Hindlimb muscle (tissue), 1 donor: ENCODE results near the gene HERC2. TPM values are rescaled to one million over a fixed set of nuclear protein-coding genes. Genes with fewer than 3 reads are reported as not detected.
"Not testable (repeated sequence)": the region's sequence is repeated elsewhere in the genome, so short reads cannot be mapped to it uniquely, and the experiment has no call there.

Experiments used
- DNase-seq: peaks from one replicate; pipeline ENCODE4 v3.0.0-alpha.2; 2013
- polyA plus RNA-seq: library from polyadenylated mRNA; unstranded; fragments of 120-200 nt; gene quantifications from one replicate; pipeline ENCODE4 v1.2.1, GENCODE V29; 2013; ENCODE audit not compliant: insufficient read length

Gene HERC2
- polyA plus RNA-seq, 1 donor = 38.3 TPM

DNA sequence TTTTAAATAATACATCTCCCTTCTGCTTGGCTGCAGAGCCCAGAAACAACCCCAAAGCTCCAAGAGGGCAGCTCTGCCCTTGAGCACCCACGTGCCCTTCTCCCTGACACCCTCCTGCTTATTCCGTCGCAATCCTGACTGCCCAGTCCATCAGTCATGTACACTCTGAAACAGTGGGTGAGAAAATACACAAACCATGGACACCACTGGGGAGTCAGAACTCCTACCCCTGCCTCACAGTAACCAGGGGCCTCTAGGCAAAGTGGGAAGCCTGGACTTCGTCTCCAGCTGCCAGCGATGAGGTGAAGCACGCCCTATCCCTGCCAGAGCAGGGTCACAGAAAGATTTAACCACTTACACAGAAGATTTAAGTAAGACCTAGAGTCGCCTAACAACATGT lies 40.1 kb downstream of the HERC2 start:
- DNase-seq = no peak

DNA sequence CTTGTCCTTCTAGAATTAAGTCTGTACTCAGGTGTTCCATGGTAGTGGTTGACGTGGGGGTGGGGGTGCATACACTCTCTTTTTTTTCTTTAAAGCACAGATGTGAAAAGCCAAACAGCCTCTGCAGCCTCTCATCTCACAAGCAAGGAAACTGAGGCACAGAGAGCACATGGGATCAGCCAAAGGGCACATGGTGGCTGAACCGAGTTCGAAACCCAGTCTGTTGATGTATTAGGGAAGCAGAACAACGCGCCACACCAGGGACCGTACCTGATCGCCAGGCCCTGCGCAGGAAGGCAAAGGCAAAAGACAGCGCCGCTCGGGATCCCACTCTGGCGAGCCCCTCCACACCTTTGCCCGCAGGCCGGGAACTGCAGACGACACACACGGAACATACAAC lies 47.3 kb downstream of the HERC2 start:
- no peak for DNase-seq

DNA sequence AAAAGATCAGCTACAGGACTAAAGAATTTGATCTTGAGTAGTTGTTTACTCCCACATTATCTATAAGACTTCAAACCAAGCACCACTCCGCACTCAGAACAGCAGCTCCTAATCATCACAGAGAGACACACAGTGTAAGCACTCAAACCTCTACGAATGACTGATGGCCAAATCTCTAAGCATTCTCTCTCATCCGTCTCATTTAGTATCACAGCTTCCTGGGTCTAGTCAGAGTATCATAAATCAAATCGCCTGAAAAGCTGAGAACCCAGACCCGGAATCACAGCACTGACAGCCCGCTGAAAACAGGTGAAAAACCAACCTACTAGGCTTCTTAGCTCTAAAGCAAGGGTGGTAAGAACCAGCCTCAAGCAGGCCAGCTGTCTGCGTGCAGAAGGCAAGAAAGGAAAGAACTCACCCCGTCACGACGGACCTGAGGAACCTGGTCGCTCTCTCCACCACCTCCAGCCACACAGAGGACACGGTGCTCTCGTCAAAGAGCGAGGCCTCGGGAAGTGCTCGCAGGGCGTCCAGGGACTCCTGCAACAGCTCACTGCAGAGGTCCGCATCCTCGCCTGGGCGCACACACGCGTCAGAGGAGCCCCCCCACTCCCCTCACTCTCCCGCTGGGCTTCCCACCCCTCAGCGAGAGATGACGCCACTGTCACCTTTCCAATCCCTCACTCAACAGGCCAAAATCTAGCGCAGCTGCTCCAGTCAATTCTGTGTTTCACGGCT lies 47.9 kb downstream of the HERC2 start:
- no peak for DNase-seq

DNA sequence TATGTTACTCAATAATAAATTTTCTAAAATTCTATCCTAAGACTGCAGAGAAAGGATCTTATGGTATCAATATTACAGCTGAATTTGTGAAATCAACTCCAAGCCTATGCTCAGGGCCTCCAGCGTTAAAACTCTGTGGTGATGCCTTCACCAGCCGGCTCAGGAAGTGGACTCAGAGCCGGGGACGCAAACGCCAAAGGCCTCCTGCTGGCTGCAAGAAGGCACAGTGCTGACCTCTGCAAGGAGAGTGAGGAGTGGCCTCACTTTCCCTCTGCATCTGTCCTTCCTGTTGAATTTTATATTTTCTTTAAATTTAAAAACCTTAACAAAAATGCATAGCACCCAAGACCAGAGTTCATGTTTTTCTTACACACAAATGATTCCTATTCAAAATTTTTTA lies 48.5 kb downstream of the HERC2 start:
- DNase-seq = peak; percentile 6

DNA sequence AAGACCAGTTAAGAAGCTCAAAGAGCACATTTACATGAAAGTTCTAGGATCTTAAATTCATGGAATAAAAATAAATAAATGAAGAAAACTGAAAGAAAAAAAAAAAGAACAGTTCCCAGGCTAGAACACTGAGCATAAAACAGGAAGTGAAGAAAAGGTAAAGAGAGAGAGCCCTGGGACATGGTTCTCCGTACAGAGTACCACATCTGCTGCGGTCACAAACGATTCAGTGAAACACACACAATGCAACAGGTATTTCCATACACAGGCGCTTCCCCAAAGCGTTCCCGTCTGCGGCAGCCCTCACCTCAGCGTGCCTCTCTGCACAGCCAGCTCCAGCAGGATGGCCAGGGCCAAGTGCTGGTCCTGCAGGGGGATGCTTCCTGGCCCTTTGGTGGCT lies 49.4 kb downstream of the HERC2 start:
- no peak for DNase-seq

DNA sequence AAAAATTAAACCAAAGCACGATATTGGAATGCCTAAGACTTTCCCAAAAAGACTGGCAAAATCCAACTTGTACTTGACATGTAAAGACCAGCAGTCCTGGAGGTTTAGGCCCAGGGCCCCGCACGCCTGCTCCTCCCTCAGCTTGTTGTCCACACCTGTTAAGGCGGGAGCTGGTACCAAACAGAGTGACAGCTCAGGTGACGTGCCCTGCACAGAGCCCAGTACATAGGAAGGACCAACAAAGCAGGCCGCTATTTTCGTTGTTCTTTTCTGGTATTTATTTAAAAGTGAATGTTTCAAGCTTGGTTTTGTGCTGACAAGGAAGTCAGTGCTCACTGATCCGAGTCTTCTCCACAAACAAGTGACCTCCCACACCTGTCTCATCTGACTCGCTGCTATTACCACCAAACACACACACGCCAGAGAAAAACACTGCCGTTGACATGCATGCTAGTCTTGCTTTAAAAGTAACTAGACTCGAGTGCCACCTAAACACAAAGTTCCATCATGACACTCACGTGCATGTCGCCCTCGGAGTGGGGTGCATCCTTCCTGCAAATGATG lies 50.2 kb downstream of the HERC2 start:
- no peak for DNase-seq

DNA sequence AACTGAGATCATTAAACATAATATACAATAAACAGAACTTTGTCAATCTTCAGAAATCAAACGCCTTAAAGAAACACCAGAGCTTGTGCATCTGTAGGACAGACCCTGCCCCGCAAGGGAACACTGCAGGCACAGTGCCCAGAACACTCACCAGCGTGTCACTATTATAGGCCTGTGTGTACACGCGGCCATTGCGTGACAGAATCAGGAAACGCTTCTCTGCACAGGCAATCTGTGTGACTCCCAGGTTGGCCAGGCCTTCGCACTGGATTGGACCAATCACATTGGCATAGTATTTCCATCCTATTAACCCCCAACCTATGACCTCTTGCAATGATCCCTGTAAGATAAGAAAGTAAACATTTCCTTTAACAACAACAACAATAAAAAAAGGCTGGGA lies 52.9 kb downstream of the HERC2 start:
- no peak for DNase-seq

DNA sequence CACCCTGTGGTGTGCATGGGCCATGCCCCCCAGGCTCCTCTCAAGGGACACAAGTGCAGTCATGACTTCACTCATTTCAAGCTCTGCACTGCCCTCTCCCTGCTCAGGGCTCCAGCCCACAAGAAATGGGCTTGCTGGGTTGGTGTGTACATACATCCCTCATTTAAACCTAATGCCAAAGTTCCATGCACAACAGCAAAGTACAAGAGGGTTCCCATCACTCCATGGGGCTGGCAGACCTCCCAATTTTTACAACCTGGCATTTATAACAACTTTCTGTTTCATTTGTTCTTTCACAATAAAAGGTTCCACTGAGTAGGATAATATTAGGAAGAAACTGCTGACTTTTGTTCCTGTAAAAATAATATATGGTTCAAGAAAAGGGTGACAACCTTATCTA lies 54.3 kb downstream of the HERC2 start:
- DNase-seq = no peak

DNA sequence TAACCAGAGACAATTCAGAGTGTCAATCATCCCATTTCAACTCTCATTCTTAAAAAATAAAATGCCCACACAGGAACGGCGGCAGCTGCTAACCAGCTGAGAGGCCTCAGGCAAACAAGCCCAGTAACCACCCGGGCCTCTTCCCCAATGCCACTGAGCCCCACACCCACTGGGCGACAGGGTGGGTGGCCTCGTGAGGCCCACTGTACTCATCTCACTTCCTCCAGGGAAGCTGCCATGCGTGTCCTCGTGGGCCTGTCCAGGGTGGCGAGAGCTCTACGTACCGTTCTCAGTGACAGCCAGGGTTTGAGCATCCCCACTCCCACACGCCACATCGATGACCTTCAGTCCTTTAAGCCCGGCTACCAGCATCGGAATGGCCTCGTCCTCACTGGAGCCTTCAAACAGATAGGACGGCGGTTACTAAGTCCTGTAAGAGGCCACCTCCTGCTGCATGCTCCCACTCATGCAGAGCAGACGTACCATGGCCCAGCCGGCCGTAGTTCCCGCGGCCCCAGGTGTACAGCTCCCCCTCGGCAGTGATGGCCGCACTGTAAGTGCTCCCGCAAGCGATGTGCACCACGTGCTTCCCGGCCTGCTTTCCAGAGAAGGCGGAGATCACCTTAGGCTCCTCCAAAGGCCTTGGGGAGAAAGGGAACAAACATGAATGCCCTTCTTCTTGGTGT lies 56.5 kb downstream of the HERC2 start:
- no peak for DNase-seq

DNA sequence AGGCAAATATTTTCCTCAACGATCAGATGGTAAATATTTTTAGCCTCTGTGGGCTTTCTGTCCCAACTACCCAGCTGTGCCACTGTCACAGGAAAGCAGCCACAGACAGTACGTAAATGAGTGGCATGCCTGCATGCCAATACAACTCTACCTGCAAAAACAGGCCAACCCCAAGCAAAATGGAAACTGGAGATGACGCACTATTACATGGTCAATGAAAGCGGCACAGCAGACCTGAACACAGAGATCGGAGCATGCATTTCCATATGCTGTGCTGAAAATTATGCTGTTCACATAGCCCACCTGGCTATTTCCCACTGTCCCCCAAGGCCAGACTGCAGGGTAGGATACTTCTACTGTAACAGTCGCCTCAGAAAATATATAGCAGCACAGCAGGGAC lies 57.8 kb downstream of the HERC2 start:
- DNase-seq = no peak

DNA sequence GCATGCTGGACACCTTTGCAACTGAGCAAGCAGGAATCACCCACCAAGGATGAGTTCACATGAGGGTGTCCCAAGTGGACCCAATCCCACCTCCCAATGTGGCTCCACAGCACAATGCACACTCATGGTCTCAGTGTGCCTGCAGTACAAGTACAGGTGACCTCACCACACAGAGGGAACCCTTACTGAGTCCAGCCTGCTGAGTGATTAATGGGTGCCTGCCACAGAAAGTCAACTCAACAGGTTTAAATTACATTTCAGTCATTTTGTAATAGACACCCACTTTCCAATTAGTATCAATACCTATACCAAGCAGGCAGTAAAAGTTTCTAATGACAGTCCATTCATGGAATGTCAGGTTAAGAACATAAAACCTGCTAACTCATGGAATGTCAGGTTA lies 59.5 kb downstream of the HERC2 start:
- no peak for DNase-seq

DNA sequence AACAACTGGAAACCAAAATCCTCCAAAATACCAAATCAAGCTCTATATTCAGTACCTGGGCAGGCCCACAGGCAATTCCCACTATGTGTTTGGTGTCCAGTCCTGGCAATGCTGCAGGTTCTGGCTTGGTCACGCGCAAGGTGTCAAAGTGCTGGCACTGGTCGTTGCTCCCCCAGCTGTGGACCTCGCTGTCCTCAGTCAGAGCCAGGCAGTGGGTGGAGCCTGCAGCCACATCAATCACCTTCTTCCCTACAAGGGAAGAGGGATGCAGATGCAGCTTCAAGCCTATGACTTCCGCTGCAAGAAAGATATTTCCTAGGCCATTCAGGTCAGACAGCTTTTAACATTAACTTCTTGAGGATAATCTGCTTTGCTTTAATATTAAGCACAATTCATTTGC lies 61.3 kb downstream of the HERC2 start:
- DNase-seq = no peak

DNA sequence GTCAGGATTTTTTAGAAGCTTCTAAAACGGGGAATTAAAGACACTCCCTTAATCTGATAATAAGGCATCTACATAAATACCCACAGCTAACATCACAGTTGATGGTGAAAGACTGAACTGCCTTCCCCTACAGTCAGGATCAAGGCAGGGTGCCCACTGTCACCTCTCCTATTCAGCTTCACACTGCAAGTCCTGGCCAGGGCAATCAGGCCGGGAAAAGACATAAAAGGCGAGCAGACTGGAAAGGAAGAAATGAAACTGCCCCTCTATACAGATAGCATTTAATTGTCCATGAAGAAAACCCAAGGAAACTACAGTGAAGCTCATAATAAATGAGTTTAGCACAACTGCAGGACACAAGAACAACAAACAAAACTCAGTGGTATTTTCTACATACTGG lies 61.7 kb downstream of the HERC2 start:
- no peak for DNase-seq

DNA sequence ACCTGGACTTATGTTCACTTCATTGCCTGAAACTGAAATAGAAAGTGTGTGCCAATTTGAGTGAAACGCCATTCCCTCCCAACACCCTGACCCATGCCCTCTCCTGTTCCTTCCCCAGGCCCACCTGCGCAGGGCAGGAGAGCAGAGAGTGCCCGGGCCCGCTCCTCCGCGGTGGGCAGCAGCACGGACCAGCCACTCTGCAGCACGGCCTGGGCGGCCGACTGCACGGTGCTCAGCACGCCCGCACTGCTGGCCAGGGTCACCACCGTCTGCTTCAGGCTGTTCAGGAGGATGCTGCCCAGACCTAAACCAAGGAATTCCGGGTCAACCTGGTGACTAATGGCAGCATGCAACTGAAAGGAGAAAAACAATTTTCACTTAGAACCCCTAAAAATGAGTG lies 66.0 kb downstream of the HERC2 start:
- no peak for DNase-seq

DNA sequence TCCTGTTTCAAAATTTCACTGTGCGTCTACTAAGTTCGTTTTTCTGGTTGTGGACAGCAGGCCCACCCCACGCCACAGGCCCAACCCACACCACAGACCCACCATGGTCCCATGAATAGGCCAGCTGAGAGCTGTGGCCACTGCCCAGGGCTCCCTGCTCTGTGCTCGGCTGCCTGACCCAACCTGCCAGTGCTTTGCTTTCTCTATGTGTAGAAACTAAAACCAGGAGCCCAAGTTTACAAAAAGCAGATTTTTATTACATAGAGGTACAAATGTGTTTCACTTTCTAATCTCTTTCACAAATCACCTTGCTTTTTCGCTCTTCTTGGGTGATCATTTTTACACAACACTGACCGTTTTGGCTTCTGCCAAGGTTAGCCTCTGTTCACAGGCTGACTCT lies 69.1 kb downstream of the HERC2 start:
- no peak for DNase-seq

DNA sequence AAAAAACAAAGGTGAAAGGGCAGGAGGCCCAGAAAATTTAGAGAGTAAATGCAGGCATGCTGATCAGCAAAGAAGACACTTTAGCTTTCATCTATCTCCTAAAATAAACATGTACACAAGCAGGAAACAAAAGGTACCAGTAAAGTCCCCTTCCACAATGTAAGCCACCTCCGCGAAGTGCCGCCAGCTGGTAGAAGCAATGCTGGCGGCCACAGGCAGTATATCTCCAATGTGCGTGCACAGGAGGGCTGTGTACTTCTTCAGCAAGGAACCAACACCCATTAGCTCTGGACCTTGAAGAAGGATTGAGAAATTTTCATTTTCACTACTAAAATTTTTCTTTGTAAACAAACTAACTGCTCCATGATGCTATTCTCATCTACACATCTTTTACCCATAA lies 75.4 kb downstream of the HERC2 start:
- DNase-seq = no peak

DNA sequence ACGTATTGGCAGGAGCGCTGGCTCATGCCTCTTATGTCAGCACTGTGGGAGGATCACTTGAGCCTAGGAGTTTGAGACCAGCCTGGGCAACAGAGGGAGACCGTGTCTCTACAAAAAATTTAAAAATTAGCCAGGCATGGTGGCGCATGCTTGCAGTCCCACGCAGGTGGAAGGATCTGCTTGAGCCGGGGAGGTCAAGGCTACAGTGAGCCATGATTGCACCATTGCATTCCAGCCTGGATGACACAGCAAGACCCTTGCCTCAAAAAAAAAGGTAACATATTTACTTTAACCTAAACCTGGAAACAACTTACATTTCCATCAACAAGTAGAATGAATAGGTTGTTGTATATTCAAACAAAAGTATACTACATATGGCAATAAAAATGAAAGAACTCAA lies 78.1 kb downstream of the HERC2 start:
- no peak for DNase-seq

DNA sequence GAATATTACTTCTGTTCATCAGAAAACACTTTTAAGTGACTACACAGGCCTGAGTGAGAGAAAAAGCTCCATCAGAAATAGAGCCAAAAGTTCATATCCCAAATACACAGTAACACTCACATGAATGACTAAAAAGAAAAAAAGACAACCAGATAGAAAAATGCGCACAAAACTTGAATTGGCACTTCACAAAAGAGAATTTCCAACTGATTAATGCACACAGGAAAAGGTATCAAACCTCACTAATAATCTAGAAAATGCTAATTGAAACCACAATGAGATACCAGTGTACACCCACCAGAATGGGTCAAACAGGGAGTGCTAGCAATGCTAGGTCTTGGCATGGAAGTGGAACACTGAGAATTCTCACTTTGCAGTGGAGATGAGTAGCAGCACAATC lies 78.6 kb downstream of the HERC2 start:
- DNase-seq = no peak

DNA sequence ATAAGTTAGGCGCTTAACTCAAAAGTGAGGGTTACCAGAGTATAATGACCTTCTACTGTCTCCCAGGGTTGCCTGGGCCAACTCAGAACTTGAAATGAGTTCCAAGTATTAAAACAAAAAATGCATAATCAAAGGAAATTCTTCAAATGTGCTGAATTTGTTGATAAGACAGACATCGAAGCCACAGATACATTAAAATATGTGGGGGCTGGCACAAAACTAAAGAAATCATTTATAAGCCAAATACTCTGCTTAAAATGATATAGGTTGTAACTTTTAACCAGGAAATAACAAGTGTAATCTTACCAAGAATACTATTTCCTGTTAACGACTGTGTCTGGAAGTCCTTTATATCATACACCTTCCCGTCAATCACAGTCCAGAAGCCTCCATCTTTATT lies 83.7 kb downstream of the HERC2 start:
- not testable (repeated sequence) for DNase-seq

DNA sequence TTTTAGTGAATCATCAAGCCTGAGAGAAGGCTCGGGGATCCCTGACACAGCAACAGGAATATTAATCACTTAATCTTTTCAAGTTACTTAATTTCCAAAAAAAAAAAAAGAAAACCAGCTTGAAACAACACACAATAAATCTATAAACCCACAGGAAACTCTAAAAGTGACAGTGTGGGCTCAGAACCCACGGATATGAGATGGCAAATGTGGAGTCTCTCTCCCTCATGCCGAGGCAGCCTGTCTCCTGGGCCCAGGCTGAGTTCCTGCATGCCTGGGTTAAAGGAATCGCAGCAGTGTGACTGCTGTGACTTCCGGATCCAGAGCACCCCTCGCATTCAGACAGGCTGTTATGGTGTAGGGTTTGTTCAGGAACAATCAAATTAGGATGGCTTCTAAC lies 90.2 kb downstream of the HERC2 start:
- not testable (repeated sequence) for DNase-seq

DNA sequence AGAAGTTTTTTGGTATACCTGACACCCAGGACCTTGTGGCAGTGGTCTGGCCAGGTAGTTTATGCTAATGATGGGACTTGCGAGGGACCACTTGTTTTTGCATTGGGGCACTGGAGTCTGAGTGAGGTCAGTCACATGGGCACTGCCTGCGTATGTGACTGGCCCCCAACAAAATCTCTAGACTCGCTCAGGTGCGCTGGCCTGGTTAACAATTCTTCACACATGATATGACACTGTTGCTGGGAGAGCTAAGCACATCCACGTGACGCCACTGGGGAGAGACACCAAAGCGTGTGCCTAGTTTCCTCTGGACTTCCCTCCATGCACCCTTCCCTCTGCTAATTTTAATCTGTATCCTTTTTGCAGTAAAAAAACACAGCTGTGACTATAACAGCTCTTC lies 90.6 kb downstream of the HERC2 start:
- not testable (repeated sequence) for DNase-seq

DNA sequence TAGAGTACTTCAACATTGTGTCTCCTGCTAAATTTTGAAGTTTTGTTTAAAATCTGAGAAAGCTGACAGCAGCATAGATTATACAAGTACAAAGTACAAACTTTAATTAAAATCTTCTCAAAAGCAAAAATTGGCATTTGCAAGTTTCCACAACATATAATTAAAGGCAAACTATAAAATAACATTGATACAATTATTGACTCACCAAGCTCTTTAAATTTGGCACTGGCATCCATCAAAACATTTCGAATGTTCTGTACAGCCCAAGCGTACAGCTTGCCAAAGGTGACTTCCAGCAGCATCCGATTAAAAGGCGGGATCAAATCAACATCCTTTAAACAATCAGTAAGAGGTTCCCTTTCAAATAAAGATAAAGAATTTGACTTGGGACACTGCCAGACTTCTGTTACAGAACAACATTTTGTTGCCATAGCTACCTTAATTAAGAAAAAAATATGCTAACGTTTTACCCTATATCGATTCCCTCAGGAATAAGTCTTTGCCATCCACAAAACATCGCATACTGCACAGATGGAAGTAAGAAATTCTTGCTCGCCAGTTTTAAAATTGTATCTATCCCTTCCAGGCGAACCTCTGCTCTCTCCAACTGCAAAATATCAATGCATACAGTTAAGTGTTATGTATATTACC lies 92.9 kb downstream of the HERC2 start:
- DNase-seq = not testable (repeated sequence)

DNA sequence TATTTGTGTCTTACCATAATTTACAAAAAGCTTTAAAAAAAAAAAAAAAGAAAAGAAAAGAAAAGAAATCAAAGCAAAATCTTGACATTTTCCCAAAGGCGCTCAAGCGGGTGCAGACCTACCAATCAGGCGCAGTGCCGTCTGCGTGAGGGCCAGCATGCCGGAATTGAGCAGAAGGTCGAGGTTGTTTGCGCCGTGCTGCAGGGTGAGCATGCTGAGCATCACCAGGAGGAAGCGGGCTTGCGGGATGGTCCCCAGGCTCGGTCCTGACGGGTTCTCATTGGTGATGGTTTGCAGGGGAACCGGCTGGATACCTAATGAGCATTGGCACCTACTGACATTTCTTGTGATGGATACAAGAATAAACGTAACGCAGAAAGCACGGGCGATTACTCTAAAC lies 93.9 kb downstream of the HERC2 start:
- no peak for DNase-seq

DNA sequence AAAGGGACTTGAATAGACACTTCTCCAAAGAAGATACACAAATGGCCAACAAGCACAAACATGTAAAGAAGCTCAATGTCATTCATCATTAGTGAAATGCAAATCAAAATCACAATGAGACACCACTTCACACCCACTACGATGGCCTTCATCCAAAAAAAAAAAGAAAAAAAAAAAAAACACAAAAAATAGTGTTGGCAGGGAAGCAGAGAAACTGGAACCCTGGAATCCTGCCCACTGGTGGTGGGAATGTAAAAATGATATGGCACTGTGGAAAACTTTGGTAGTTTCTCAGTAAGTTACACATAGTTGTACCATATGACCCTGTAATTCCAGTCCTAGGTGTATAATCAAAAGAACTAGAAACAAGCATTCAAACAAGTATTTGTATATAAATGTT lies 94.7 kb downstream of the HERC2 start:
- not testable (repeated sequence) for DNase-seq
